Measurements from ENCODE around the gene TRIM4. TPM values are rescaled to one million over a fixed set of nuclear protein-coding genes. Genes with fewer than 3 reads are reported as not detected.
"Not testable (repeated sequence)": the region's sequence is repeated elsewhere in the genome, so short reads cannot be mapped to it uniquely, and the experiment has no call there.

Gene TRIM4
- polyA plus RNA-seq, 1 experiment = 18.6 TPM

DNA sequence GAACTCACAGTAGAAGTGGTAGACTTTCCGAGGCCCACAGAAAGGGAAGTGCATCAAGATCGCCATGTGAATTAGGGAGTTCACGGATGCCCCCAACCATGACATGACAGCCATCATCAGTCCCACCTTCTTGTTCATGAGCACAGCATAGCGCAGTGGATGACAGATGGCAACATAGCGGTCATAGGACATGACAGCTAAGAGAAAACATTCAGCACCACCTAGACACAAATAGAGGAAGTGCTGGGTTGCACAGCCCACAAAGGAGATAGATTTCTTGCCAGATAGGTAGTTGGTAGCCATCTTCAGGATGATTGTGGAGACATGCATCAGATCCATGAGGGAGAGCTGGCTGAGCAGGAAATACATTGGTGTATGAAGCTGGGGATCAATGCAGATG lies 42.8 kb downstream of the TRIM4 start:
- no peaks in the 10 kb centered on the region for H3K36me3 ChIP-seq (ENCODE audit: control insufficient read depth, insufficient read depth, low read length)
- TF ChIP-seq CTCF (IDR thresholded peaks at IDR 0.05; ENCODE audit: insufficient read depth, low read depth, low read length) = no peak
- POLR2A ChIA-PET = no interaction called here
- H3K27me3 ChIP-seq (ENCODE audit: control insufficient read depth, insufficient read depth, low read length) = no peaks in the 10 kb centered on the region
- DNase-seq (ENCODE audit: low read depth) = no peak
- no peak overlapping the region for H3K4me3 ChIP-seq (ENCODE audit: low read depth, low read length)
- CTCF ChIA-PET = interaction anchor here (0.6 kb wide), 1 partner anchor 117 kb away, joined by 3 read pairs; no protein-coding TSS in a partner anchor

DNA sequence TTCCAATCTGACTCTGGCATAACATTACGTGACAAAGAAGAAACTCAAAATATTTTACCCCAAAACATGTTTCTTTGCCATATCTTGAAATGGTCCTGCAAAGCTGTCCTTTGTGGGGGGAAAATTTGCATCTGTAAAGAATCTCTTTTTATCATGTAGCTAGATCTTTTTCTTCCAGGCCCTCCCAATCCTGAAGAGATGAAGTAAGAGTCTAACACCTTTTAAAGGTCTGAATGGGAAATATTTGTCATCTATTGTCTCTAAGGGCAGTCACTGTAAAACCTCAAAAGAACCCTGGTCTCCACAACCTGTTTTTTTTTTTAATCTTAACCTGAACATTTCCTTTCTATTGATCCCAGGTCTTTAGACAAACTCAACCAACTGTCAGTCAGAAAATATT lies 51.1 kb downstream of the TRIM4 start:
- DNase-seq (ENCODE audit: low read depth) = no peak
- no peak overlapping the region for H3K4me3 ChIP-seq (ENCODE audit: low read depth, low read length)
- TF ChIP-seq CTCF (IDR thresholded peaks at IDR 0.05; ENCODE audit: insufficient read depth, low read depth, low read length) = no peak
- no peaks in the 10 kb centered on the region for H3K27me3 ChIP-seq (ENCODE audit: control insufficient read depth, insufficient read depth, low read length)
- ChIA-PET POLR2A (no interaction called here), CTCF (no interaction called here)
- no peaks in the 10 kb centered on the region for H3K36me3 ChIP-seq (ENCODE audit: control insufficient read depth, insufficient read depth, low read length)

GRCh38 chr7:99867477-99867876 lies 51.9 kb downstream of the TRIM4 start:
- H3K4me3 ChIP-seq (ENCODE audit: low read depth, low read length); CTCF ChIA-PET; DNase-seq (ENCODE audit: low read depth); H3K36me3 ChIP-seq (ENCODE audit: control insufficient read depth, insufficient read depth, low read length); H3K27me3 ChIP-seq (ENCODE audit: control insufficient read depth, insufficient read depth, low read length); POLR2A ChIA-PET: not testable (repeated sequence)

GRCh38 chr7:99863847-99864440 lies 55.4 kb downstream of the TRIM4 start:
- CTCF ChIA-PET = no interaction called here
- DNase-seq (ENCODE audit: low read depth) = no peak
- no peak for TF ChIP-seq CTCF (IDR thresholded peaks at IDR 0.05; ENCODE audit: insufficient read depth, low read depth, low read length)
- POLR2A ChIA-PET = no interaction called here
- H3K36me3 ChIP-seq (ENCODE audit: control insufficient read depth, insufficient read depth, low read length) = no peaks in the 10 kb centered on the region
- 0 out of 2 replicates have a peak, but pooled peaks cover 2% of the 10 kb centered on the region for H3K27me3 ChIP-seq (ENCODE audit: control insufficient read depth, insufficient read depth, low read length)
- no peak overlapping the region for H3K4me3 ChIP-seq (ENCODE audit: low read depth, low read length)

- TF ChIP-seq CTCF (IDR thresholded peaks at IDR 0.05; ENCODE audit: insufficient read depth, low read depth, low read length) = no peak
- H3K27me3 ChIP-seq (ENCODE audit: control insufficient read depth, insufficient read depth, low read length) = peaks cover 2% of the 10 kb centered on the region; the same call in 1 of the 2 replicates
- POLR2A ChIA-PET = interaction anchor here (0.7 kb wide), 1 partner anchor 62 kb away, joined by 3 read pairs; no protein-coding TSS in a partner anchor
- H3K36me3 ChIP-seq (ENCODE audit: control insufficient read depth, insufficient read depth, low read length) = no peaks in the 10 kb centered on the region
- peak; percentile 9 for DNase-seq (ENCODE audit: low read depth)
- CTCF ChIA-PET = no interaction called here
- H3K4me3 ChIP-seq (ENCODE audit: low read depth, low read length) = no peak overlapping the region
Measured at GRCh38 chr7:99860281-99861127, 58.8 kb downstream of the TRIM4 start.

Data from BJ (cell line).